Prostate gland (tissue), 2 donors: ENCODE results near the gene ENTPD8. TPM values are rescaled to one million over a fixed set of nuclear protein-coding genes. Genes with fewer than 3 reads are reported as not detected.

ENCODE experiments used
- DNase-seq: peaks from one replicate; pipeline ENCODE4 v3.0.0-alpha.2; 2019; ENCODE audit warnings: low spot score
- H3K27ac ChIP-seq, 2 donors: fragments of 200-600 bp; sonication (generic); 2 replicates each; pipeline ENCODE4 v1.5.1; 2017 to 2019
- H3K27me3 ChIP-seq: fragments of 200-600 bp; sonication (generic); replicated peaks from 2 replicates; pipeline ENCODE4 v1.5.1; 2019; ENCODE audit not compliant: insufficient read depth
- H3K36me3 ChIP-seq, 2 donors: fragments of 200-600 bp; sonication (generic); 1 replicate in 1 of 2; 2 replicates in 1 of 2; pipeline versions ENCODE4 v1.5.1 to v1.8.1; 2017 to 2019
- H3K4me1 ChIP-seq: fragments of 200-600 bp; sonication (generic); replicated peaks from 2 replicates; pipeline ENCODE4 v1.5.1; 2019
- H3K4me3 ChIP-seq, 2 donors: fragments of 200-600 bp; sonication (generic); 2 replicates each; pipeline ENCODE4 v1.5.1; 2017 to 2019
- H3K9me3 ChIP-seq: fragments of 200-600 bp; sonication (generic); 2 replicates; pipeline ENCODE4 v1.5.1; 2017
- CTCF ChIP-seq, 4 experiments: fragments of 200-600 bp in 2 of 4; fragments of 450-650 bp in 2 of 4; sonication (generic) in 2 of 4; IDR thresholded peaks; 1 replicate in 3 of 4; 2 replicates in 1 of 4; pipeline ENCODE4 v1.5.1; 2016 to 2019; ENCODE audit warnings: antibody characterized with exemption in 4 of 4, mild to moderate bottlenecking in 2 of 4, moderate library complexity in 2 of 4
- POLR2A ChIP-seq: fragments of 450-650 bp; IDR thresholded peaks from one replicate; pipeline ENCODE4 v1.6.1; 2016; ENCODE audit warnings: antibody characterized with exemption, mild to moderate bottlenecking
- POLR2AphosphoS5 ChIP-seq: sonication (generic); formaldehyde crosslinking; IDR thresholded peaks from one replicate; pipeline ENCODE4 v1.6.1; 2017; ENCODE audit warnings: antibody characterized with exemption
- WGBS: methylation state at CpG from one replicate; pipeline ENCODE4 v1.1.5; 2018; 5-methylcytosine and 5-hydroxymethylcytosine counted together
- intact Hi-C: fragments of 100-400 bp; cut with DNase I; formaldehyde crosslinking; loops from one replicate; pipeline ENCODE4 v1.14.2; 2022
- total RNA-seq, 2 donors: library from RNA; depleted of rRNA; stranded (reverse); fragments of >200 nt; gene quantifications; one replicate each; pipeline ENCODE4 v1.1.0, GENCODE V29; 2016

ENTPD8 gene
- total RNA-seq, 2 donors from 2014 or later: 1.8 TPM

GRCh38 chr9:137398561-137399468, 42.3 kb downstream of the ENTPD8 start:
- Histone ChIP-seq H3K36me3 (no peaks in the 10 kb centered on the region), H3K4me3 (no peak overlapping the region), H3K27ac (no peak overlapping the region), H3K4me1 (no peaks in the 10 kb centered on the region), H3K27me3 (no peaks in the 10 kb centered on the region), H3K9me3 (no peaks in the 10 kb centered on the region)
- DNase-seq: no peak
- 97% methylated on average over 60 of the region's 60 CpGs for WGBS
- TF ChIP-seq POLR2AphosphoS5 (no peak), POLR2A (no peak), CTCF (IDR thresholded peaks at IDR 0.05) (no peak)
- intact Hi-C loops: no loop called here

GRCh38 chr9:137397675-137398423, 43.3 kb downstream of the ENTPD8 start:
- no peaks in the 10 kb centered on the region for H3K36me3 ChIP-seq
- H3K27ac ChIP-seq: no peak overlapping the region
- intact Hi-C loops: no loop called here
- H3K9me3 ChIP-seq: no peaks in the 10 kb centered on the region
- no peak overlapping the region for H3K4me3 ChIP-seq
- no peak for DNase-seq
- no peaks in the 10 kb centered on the region for H3K4me1 ChIP-seq
- TF ChIP-seq CTCF (IDR thresholded peaks at IDR 0.05) (no peak), POLR2A (no peak), POLR2AphosphoS5 (no peak)
- WGBS: 92% methylated on average over 20 of the region's 20 CpGs
- H3K27me3 ChIP-seq: no peaks in the 10 kb centered on the region

GRCh38 chr9:137396634-137397367, 44.4 kb downstream of the ENTPD8 start:
- H3K4me1 ChIP-seq: no peaks in the 10 kb centered on the region
- no peak for DNase-seq
- no peaks in the 10 kb centered on the region for H3K36me3 ChIP-seq
- no peak for TF ChIP-seq POLR2A
- TF ChIP-seq POLR2AphosphoS5: no peak
- TF ChIP-seq CTCF (IDR thresholded peaks at IDR 0.05): no peak
- H3K4me3 ChIP-seq: no peak overlapping the region
- intact Hi-C loops: no loop called here
- WGBS: 90% methylated on average over 26 of the region's 26 CpGs
- H3K27ac ChIP-seq: no peak overlapping the region
- H3K9me3 ChIP-seq: no peaks in the 10 kb centered on the region
- no peaks in the 10 kb centered on the region for H3K27me3 ChIP-seq

GRCh38 chr9:137396227-137396626, 44.9 kb downstream of the ENTPD8 start:
- Histone ChIP-seq H3K27me3 (no peaks in the 10 kb centered on the region), H3K36me3 (no peaks in the 10 kb centered on the region), H3K4me3 (no peak overlapping the region), H3K9me3 (no peaks in the 10 kb centered on the region), H3K27ac (no peak overlapping the region), H3K4me1 (no peaks in the 10 kb centered on the region)
- 83% methylated on average over 15 of the region's 15 CpGs for WGBS
- intact Hi-C loops: no loop called here
- TF ChIP-seq POLR2AphosphoS5: no peak
- TF ChIP-seq CTCF (IDR thresholded peaks at IDR 0.05): no peak
- TF ChIP-seq POLR2A: no peak
- DNase-seq: no peak
